Measurements from ENCODE around the gene SAFB2.
"Not testable (repeated sequence)": the region's sequence is repeated elsewhere in the genome, so short reads cannot be mapped to it uniquely, and the experiment has no call there.

Gene SAFB2

GRCh38 chr19:5632241-5632612 lies 9.7 kb upstream of the SAFB2 start:
- no peak for DNase-seq

DNA sequence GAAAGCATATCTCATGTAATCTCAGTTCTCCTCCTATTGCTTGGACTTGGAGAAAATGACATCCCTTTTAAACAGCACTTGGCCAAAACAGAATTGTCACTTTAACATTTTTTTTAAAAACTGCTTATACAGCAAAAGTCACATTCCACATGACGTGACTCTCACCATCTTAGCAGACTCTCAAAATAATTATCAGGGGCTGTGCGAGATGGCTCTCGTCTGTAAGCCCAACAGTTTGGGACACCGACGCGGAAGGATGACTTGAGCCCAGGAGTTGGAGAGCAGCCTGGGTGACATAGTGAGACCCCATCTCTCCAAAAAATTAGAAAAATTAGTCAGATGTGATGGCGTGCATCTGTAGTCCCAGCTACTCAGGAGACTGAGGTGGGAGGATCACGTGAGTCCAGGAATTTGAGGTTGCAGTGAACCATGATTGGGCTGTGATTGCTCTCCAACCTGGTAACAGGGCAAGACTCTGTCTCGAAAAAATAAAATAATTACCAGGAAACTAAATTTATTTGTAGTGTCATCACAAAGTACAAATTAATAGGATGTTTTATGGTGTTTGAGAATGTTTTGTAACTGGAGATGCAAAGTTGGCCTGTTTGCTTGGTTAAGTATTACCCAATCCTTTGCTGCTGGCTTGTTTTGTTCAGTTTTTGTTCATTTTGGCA lies 9.1 kb upstream of the SAFB2 start:
- no peak for DNase-seq

- DNase-seq, result no peak
These were observed 6.4 kb upstream of the SAFB2 start for GRCh38 chr19:5628919-5629481.

- DNase-seq, result no peak
These were observed 5.9 kb upstream of the SAFB2 start for GRCh38 chr19:5628461-5628860.

- DNase-seq, result peak; percentile 44 to 49
These were observed 4.9 kb upstream of the SAFB2 start for GRCh38 chr19:5627395-5627904.

DNA sequence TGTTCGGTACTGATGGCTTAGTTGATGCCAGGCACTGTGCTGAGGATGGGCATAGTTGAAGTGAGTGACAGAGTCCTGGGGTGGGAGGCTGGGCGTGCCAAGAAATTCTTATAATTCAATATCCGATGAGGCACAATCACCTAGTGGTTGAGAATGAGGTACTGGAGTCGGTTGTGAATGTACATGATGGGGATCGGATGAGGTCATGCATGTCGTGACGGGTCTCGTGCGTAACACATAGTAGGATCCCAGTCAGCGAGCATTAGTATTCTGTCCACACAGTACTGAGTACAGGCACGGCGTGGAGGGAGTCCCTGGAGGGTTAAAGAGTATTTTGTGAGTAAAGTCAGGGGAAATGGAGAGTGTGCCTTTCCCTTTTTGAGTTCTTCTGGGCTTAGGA lies 3.1 kb upstream of the SAFB2 start:
- DNase-seq, result no peak

DNA sequence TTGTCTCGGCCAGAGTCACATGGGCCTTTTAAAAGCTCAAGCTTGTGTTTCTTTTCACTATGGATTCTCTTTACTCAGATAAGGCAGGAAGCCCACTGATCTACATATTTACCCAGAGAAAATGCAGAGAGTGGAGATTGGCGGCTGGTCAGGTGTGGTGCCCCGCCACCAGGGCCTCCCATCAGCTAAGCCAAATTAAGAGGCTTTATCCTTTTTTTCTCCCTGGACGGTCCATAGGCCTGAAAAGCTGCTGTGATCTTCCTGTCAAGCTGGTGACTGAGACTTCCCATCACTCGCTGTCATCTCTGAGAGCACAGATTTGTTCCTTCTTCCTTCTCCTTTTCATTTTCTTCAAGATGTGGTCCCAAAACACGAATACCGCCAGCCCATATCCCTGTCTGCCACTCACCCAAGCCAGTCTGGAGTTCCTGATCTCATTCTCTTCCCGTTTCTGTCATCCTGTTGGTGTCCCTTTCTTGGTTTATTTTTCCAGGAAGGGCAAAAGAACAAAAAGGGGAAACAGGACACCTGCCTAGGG lies 2.2 kb upstream of the SAFB2 start:
- no peak for DNase-seq

DNA sequence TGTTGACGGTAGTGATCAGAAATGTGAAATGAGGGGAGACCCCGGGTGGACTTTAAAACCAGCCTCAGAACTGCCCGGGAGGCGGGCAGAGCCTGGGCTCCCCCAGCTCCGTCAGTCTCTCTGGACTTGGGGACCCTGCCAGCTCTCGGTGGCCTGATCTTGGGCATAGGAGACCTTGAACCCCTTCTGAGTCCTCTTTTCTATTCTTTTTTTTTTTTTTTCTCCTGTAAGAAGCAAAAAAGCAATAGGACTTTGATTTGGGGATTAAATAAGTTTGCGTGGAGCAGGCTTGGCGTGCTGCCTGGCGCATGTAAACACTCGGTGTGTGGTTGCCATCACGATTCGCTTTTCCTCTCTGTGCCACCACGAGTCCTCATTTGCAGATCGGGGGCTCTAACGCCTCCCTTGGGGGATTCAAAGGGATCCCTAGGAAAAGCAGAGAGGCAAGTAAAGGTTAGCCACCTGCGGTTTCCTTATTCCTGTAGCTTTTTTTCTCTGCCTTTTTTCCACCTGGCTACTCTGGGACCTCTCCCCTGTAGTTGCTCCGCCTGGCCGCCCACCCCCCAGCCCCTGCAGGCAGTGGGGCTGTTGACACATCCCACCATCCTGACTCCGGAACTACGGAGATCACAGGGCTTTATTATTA lies 1.6 kb upstream of the SAFB2 start:
- DNase-seq, result peak; percentile 24 to 28

- DNase-seq, result peak in 1 of 2 donors; percentile 22
These were observed 931 bp upstream of the SAFB2 start for GRCh38 chr19:5623397-5624017.

DNA sequence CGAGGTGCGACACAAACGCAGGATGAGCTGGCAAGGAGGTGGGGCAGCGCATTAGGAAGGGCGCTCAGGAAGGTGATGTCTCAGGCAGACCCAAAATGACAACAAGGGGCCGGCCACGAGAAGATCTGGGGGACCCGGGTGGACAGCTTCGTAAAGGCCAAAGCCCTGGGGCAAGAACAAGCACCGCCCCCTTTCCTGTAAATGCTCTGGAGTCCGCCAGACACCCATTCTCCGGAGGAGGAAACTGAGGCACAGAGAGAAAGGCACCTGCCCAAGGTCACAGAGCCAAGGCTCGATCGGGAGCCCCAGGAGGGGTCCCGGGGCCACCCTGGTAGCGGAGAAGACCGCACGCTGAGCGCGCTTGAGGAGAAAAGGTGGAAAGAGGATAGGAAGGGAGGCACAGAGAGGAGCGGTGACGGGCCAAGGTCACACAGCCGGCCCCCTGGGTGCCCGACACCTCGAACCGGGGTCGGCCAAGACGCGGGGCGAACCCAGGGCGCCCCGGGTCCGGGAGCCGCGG lies 571 bp downstream of the SAFB2 start:
- peak; percentile 37 to 45 for DNase-seq

DNA sequence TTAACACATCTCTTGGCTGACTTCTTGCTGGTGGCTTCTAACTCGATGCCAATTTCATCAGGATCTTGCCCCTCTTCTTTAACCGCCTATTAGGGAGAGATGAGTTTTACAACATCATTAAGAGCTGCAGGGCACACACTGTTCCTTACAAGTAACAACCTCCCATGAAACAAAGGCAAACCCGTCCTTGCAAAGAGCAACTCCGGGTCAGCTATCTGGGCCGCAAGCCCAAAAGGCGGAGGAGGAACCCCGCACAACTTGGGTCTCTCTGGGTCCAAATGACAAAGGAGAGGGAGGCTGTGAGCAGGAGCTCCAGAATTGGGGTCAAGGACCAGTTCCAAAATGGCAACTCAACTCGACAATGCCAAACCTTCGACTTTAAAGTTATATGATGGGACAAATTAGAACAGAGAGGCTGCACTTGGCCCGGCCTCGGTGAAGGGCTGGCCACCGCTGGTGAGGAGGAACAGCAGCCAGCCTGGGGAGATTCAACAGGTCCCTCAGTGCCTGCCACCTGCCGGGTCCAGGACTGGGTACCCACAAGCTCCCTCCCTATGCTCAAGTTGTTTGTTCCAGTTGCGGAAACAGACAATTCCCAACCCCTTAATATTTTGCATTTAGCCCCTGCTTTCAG lies 1.1 kb downstream of the SAFB2 start:
- DNase-seq, result no peak

DNA sequence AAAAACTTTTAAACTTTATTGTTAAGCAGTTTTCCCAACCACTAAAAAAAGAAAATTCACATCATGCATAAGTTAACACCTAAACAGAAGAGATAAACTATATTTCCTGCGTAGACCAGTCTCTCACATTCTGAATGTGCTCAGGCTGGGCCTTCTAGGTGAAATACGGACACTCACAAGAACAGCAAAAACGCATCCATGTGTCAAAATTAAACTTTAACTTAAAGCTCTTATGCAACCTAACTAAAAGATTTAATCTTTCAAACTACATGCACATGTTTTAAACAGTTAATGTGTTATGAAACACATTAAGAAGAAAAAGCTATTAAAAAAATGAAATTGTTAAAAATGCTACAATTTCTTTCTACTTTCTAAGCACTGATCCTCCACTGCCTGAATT lies 2.6 kb downstream of the SAFB2 start:
- DNase-seq, result no peak

- DNase-seq, result no peak
These were observed 4.0 kb downstream of the SAFB2 start for GRCh38 chr19:5618591-5618990.

- no peak for DNase-seq
These were observed 5.5 kb downstream of the SAFB2 start for GRCh38 chr19:5617080-5617479.

DNA sequence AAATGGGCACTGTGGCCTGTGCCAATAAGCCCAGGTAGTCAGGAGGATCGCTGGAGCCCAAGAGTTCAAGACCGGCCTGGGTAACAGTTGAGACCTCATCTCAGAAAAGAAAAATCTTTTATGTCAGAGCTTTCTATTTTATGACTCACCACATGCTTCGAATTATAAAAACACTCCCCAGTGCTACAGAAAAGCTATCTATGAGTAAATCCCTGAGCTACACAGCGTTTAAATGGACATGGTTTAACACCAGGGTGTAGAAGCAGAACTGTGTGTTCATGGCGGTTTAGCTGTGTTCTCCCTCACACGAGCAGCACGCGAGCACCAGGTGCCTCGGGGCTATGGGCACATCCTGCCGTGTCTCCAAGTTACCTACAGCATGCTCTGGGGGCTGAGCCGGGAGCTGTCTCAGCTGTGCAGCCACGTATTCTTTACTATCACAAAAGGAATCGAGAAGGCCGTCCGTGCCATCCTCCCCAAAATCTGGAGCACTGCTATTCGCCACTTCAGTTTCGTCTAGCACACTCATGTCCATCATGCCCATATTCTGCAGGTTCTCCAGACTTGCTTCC lies 6.7 kb downstream of the SAFB2 start:
- no peak for DNase-seq

DNA sequence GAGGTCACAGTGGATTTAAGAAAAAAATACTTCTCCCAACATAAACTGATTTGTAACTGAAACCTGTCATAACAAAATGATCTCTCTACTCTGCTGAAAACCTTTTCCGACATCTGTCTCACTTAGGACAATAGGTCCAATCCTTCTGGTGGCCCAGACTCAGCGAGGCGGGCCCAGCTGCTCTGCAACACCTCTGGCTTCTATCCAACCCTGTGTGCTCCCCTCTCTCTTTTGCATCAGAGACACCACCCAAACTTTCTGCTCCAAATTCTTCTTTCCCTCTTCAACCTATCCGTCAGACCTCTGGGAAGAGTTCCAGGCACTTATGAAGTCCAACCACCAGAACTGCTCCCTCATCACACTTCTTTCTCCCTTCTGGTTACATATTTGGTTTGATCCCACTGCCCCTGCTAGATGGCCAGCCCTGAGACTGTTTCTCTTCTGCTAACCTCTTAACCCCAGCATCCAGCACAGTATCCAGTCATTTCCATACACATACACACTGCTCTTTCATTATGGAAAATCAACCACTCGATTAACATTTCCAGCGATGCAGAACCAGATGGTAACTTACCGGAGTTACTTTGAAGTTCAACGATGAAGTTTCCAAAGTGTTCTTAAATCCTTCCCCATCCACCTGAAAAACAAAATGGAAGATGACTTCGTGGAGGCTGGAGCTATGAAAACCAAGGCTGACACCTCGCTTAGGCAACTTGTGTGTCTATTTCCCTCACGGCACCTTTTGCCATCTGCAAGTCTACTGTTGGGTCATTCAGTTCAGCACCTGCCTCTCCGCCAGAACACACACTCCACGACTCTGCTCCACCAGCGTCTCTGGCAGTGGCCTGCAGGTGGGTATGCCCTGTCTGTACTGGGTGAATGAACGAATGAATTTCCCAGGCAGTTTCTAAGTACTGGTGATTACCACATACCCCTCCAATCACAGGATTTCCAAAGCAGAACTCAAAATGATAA lies 9.4 kb downstream of the SAFB2 start:
- no peak for DNase-seq

GRCh38 chr19:5609881-5610448 lies 12.6 kb downstream of the SAFB2 start:
- no peak for DNase-seq

DNA sequence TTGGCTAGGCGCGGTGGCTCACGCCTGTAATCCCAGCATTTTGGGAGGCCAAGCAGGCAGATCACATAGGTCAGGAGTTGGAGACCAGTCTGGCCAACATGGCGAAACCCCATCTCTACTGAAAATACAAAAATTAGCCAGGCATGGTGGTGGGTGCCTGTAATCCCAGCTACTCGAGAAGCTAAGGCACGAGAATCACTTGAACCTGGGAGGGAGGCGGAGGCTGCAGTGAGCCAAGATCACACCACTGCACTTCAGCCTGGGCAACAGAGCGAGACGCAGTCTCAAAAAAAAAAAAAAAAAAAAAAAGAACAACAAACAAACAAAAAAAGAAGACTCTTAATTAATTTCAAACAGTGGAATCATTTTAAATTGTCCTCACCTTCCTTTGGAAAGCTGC lies 13.8 kb downstream of the SAFB2 start:
- DNase-seq, result not testable (repeated sequence)

DNA sequence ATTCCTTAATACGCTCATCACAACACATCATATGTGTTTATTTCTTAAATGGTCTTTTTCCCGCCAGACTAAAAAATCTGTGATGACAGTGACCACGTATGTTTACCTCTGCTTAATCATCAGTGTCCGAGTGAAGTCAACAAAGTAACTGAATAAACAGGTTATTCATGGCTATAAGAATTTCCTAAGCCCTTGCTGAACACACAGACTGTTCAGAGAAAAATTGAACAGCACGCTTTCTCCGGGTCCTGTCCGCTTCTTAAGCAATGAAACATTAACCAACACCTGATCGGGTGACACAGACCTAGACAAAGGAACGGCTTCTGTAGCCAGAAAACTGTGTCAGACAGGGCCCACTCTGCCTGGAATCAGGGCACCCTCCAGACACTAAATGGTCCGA lies 14.3 kb downstream of the SAFB2 start:
- no peak for DNase-seq

- DNase-seq, result no peak
These were observed 15.0 kb downstream of the SAFB2 start for GRCh38 chr19:5607318-5608275.
